Bone marrow (tissue), 2 donors: ENCODE results near the gene NFAT5.
"Not testable (repeated sequence)": the region's sequence is repeated elsewhere in the genome, so short reads cannot be mapped to it uniquely, and the experiment has no call there.

Experiments used
- DNase-seq, 2 donors: peaks; one replicate each; lab custom pipeline; 2025; lab: John Stamatoyannopoulos, UW

Gene NFAT5

DNA sequence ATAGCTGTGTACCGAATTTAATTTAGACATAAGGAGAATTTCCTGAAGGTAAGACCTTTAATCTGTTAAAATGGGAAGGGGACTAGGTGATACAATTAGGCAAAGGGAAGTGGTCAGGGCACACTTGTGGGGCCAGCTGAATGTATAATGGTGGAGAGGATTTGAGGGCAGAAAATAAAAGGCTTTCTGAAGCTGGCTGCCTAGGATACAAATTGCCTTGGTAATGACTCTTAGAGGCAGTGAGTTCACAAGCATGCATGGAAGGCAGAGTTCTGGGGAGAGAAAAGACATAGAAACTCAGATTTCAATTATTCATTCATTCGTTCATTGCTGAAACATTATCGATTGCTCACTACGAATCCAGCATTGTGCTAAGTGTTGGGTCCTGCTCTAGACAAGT, 12.4 kb upstream of the NFAT5 start:
- no peak for DNase-seq

DNA sequence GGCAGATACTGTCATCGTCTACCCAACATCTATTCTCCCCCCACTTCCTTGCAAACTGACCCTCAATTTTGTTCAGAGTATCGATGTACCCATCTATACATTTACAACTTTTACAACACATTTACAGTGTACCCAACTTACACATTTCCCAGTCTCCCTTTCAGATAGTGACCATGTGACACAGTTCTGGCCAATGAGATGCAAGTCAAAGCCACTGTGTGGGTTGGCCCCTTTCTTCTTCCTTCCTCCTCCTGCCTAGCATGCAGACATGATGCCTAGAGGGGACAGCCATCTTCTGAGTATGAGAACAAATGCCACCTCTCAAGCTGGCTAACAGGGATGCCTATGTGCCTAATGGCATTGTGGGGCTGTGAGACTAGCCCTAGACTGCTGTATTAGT, 11.3 kb upstream of the NFAT5 start:
- DNase-seq, result no peak

DNA sequence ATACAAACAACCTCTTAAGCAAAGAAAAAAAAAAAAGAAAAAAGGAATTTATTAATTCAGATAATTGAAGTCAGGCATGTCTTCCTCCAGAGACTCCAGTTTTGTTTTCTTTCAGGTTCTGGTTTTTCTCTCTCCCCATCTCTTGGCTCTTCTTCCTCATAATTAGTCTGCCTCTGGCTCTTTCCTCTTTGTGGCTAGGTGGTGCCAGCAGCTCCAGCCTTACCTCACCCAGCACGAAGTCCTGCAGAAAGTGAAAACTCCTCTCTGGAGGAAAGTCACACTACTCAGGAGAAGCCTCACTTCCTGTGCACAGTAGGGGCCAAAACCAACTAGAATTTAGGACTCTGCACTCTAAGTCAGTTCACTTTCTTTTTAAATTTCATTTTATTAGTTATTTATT, 10.3 kb upstream of the NFAT5 start:
- no peak for DNase-seq

DNA sequence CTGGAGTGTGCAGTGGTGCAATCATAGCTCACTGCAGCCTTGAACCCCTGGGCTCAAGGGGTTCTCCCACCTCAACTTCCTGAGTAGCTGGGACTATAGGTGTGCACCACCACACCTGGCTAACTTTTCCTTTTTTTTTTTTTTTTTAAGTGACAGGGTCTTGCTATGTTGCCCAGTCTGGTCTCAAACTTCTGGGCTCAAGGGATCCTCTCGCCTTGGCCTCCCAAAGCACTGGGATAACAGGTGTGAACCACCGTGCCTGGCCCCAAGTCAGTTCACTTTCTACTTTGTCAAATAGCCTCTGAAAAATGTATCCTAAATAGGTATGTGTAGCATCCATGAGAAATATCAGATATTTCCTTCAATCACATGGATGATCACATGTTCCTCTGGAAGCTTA, 9.9 kb upstream of the NFAT5 start:
- DNase-seq, result no peak

DNA sequence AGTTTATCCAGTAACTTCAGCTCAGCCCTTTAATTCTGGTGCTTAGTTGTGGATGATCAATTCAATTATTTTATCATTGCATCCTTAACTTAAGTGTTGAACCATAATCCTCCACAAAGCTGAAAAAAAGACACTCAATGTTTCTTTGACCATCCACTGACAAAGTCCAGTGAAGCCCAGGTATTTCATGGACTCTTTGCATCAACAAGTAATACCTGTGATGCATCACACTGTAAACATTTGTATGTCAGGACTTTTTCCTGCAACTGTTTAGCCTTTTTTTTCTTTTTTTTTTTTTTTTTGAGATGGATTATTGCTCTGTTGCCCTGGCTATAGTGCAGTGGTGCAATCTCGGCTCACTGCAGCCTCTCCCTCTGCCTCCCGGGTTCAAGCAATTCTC, 6.6 kb upstream of the NFAT5 start:
- DNase-seq, result no peak

DNA sequence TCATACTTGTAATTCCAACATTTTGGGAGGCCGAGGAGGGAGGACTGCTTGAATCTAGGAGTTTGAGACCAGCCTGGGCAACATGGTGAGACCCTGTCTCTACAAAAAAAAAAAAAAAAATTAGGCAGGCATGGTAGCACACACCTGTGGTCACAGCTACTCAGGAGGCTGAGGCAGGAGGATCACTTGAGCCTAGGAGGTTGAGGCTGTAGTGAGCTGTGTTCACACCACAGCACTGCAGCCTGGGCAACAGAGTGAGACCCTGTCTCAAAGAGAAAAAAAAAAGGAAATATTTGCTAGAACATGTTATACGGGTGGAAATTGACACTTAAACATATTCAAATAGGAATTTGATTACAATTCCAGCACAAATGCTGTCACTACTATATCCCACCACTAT, 4.4 kb upstream of the NFAT5 start:
- not testable (repeated sequence) for DNase-seq

DNA sequence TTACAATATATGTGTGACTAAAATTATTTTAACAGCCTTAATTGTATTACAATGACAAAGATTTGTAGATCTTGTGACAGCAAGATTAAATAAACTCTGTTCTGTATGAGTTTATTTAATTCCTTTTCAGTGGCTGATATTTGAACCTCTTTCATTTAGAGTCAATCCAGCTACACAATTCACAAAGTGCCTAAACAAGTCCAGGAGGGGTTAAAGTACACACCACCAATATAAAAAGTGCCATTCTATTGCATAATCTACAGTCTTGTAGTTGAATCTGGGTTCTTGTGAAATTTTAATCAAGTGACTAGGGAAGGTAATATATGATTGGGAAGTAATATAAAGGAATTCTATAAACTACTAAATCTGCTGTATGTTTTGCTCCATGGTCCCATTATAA, 3.9 kb upstream of the NFAT5 start:
- no peak for DNase-seq

DNA sequence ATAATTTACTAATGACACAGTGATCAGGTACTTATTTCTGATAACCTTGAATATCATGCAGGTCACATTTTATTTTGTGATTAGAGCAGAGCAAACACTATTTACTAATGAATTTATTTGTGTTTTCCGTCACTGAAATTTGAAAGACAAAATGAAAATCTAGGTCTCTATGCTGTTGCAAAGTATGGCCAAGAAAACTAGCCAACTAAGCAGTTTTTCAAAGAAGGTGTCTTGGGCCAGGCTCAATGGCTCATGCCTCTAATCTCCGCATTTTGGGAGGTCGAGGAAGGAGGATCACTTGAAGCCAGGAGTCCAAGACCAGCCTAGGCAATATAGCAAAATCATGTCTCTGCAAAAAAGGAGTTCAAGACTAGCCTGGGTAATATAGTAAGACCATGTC, 3.0 kb upstream of the NFAT5 start:
- no peak for DNase-seq

DNA sequence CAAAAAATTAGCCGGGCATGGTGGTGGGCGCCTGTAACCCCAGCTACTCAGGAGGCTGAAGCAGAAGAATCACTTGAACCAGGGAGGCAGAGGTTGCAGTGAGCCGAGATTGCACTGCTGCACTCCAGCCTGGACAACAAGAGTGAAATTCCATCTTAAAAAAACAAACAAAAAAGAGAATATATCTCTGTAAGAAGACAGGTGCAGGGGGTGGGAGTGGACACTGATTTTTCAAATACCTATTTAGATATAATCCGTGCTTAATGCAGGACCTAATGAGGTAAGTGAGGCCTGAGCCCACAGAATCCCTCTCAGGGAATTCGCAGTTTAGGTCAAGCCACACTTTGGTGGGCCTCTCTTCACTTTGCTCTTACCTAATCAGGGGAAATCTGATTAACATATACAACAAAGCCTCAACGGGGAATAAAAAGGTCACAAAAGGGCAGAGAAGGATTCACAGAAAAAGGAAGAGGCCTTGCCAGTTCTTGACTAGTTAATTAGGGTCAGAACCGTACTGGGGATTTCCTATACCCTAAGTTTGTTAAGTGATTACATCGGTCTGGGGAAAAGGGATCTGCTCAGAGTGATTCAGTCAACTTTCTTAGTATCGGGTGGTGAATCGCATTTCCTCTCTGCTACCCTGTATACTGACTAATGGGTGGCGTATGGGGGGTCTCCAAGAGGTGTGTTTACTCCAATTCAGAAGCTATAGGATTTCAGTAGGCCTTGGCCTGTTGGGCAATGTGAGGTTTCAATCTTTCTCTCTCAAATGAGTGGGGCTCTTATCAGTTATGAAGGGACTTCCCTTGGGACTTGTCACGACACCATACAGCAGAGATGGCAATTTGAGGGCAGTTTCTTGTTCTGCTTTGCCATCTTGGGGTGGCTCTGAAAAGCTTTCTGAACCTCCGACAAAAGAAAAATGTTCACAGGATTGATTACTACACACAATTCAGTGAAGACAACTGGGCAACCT, 1.9 kb upstream of the NFAT5 start:
- DNase-seq, result peak; percentile 45 to 70

DNA sequence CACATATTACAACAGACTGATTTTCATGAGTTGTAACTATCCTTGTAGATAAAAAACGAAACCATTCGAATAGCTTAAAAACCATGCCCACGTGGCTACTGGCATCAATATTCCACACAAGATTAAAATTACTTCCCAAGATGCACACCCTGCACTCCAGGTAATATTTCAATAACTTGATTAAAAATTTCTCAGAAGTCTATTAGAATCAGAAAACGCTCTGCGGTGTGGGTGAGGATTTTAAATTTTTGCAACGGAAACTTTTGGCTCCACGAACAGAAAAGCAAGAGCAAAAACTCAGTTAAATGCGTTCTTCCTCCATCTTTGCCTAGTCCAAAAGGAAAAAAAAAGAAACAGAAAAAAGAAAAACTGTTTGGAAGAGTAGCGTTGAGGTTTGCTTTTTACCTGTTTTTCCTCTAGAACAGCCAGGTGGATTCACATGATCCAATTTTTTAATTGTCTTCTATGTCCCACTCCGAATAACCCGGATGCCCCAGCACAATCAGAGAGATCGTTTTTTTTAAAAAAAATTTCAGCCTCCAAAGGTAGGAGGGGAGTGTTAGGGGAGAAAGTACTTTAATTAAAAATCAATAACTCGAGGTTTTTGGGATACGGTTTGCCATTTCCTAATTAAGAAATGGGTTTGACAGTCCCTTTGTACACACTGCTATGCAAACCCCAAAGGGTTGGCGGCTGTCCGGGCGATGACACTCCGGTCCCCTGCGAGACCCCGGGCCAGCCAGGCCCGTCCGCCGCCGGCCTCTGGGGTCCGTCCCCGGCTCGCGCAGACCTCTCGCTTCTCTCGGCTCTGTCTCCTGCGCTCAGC, 708 bp upstream of the NFAT5 start:
- no peak for DNase-seq

DNA sequence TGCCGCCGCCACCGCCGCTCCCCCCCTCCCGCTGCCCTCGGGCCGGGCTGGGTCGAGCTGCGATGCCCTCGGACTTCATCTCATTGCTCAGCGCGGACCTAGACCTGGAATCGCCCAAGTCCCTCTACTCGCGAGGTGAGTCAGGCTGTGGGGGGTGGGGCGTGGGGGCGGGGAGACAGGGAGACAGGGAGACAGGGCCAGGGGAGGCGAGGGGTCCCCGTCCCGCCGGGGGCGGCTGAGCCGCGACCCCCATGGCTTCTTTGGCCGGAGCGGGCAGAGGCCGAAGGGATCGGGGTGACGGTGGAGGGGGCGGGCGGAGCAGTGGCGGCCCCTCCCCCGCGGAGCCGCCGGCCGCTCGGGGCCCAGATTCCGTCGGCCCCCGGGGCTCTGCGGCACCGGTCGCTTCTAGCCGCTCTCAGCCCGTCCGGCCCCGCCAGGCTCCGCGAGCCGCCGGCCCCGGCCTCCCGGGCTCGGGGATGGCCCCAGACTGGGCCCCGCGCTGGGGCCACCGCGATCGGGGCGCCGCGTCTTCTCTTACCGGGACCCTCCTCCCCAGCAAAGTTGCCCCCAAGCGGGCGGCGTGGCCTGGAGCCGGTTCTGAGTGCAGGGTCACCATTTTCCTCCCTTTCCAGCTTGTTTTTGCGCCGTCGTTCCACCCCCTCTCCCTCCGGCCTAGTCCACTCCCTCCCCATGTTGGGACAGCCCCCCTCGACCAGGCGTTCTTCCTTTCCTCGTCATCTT, 644 bp downstream of the NFAT5 start:
- DNase-seq, result peak in 1 of 2 donors; percentile 39

DNA sequence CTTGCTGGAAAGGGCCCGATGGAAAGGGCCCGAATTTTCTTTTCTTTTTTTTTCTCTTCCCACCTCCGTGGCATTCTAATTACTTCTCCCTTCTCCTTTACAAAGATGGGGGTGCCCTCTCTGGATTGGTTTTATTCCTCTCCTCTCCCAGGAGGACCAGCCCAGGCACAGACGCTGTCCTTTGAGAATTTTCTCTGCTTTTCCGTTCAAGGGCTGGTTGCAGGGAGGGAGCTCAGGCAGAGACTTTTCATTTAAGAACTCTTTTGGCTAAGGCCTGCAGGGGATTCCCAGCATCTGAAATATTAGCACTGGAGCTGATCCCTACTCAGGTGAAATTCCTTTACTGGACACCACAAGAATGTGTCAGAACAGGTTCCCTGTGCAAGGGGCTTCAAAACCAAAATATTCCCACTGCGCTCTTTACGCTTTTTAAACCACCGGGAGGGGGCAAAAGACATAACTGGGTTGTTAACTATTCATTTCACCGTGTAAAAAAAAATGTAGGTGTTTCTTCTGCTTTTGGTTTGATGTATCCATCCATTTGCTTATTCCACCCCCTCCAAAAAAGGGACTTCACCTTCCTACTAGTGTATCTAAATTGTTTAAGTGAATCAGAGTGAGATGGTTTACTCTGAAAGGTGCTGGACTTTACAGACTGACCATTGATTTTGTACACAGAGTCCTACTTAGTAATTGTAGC, 1.4 kb downstream of the NFAT5 start:
- no peak for DNase-seq

DNA sequence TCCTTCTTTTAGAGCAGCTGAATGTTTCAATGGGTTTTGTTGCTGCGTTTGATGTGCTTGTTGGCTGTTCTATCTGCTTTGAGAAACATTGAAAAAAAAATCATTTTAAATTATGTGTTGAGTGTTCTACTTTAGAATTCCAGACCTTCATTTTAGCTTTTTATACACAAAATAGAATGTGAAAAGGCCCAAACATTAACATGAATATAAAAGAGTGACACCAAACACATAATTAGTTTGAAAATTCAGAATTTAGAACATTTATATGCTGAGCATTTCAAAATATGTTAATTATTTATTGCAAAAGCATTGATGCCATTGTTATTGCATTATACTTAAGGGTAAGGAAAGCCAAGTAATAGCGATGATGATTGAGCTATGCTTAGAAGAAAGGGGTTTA, 2.9 kb downstream of the NFAT5 start:
- DNase-seq, result no peak

DNA sequence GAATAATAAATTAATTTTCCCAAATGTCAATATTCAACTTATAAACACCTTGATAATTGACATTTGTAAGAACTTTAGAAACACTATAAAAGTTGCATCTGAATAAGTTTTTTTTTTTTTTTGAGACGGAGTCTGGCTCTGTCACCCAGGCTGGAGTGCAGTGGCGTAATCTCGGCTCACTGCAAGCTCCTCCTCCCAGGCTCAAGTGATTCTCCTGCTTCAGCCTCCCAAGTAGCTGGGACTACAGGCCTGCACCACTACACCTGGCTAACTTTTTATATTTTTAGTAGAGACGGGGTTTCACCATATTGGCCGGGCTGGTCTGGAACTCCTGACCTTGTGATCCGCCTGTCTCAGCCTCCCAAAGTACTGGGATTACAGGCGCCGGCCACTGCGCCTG, 13.0 kb downstream of the NFAT5 start:
- not testable (repeated sequence) for DNase-seq

DNA sequence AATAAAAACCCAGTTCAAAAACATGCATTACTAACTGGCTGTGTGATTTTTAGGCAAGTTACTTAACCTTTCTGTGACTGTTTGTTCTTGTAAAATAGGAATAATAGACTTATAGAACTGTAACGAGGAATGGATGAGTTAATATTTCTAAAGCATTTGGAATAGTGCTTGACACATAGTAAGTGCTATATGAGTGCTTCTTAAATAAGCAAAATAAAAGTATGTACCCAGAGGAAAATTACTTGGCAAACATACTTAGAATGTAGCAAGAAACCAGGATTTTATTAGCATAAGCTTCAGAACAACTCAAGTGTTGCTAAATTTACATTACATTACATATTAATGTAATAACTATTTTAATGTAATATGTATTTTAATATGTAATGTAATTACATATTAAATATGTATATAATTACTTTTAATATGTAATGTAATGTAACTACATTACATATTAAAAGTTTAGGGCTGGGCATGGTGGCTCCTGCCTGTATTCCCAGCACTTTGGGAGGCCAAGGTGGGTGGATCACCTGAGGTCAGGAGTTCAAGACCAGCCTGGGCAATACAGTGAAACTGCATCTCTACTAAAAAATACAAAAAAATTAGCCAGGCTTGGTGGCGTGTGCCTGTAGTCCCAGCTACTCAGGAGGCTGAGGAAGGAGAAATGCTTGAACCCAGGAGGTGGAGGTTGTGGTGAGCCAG, 14.2 kb downstream of the NFAT5 start:
- no peak for DNase-seq

DNA sequence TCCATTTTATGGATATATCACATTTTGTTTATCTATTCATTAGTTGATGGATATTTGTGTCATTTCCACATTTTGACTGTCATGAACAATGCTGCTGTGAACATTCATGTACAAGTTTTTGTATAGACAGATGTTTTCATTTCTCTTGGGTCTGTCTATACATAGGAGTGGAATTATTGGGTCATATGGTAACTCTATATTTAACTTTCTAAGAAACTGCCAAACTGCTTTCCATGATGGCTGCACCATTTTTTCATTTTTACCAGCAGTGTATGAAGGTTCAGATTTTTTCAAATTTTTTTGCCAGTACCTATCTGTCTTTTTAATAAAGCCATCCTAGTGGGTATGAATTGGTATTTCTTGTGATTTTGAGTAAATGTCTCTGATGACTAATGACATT, 15.5 kb downstream of the NFAT5 start:
- DNase-seq, result no peak

DNA sequence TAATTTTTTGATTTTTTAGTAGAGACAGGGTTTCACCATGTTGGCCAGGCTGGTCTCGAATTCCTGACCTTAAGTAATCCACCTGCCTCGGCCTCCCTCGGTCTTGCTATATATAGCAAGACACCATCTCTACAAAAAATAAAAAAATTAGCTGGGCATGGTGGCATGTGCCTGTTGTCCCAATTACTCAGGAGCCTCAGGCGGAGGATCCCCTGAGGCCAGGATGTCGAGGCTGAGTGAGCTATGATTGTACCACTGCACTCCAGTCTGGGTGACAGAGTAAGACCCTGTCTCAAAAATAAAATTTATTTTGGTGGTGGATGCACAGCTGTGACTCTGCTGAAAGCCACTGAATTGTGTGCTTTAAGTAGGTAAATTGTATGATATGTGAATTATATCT, 18.7 kb downstream of the NFAT5 start:
- DNase-seq, result not testable (repeated sequence)

DNA sequence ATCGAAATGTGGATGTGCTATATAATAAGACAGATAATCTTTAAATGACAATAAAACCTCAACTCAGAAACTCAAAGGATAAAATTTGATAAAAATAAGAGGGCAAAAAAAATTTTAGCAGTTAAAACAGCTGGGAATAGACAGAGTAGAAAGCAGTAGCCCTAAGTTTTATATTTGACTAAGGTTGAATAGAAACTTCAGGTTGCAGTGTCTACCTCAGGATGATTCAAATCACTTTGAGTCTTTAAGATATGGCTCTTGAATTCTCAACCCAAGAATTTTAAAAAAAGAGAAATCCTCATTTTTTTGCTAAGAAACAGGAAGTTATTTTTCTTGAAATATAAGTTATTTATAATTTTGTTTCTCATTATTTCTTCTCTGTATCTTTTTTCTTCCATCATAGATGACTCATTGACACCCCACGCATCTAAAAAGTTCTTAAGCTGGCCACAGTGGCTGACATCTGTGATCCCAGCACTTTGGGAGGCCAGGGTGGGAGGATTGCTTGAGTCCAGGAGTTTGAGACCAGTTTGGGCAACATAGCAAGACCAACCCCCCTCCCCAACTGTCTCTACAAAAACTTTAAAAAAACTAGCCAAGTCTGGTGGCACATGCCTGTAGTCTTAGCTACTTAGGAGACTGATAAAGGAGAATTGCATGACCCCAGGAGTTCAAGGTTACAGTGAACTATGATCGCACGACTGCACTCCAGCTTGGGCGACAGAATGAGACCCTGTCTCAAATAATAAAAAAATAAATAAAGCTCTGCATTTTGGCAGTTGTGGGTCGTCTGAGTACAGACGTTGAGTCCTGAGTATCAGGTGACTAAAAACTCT, 23.9 kb downstream of the NFAT5 start:
- no peak for DNase-seq

DNA sequence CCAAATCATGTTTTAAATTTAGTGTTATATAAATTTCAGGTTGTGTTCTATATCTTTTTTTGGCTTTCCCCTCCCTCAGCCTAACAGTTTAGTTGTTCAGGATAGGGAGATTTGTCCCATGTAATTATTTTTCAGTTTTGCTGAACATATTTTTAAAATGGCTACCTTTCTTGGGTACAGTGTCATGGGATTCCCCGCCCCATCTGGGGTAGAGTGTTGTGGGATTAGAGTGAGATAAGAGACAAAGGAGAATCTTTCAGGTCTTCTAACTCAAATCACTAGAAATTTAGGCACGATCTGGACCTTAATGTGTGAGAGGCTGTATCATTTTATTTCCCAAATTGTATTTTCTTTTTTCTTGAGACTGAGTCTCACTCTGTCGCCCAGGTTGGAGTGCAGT, 24.8 kb downstream of the NFAT5 start:
- DNase-seq, result no peak

DNA sequence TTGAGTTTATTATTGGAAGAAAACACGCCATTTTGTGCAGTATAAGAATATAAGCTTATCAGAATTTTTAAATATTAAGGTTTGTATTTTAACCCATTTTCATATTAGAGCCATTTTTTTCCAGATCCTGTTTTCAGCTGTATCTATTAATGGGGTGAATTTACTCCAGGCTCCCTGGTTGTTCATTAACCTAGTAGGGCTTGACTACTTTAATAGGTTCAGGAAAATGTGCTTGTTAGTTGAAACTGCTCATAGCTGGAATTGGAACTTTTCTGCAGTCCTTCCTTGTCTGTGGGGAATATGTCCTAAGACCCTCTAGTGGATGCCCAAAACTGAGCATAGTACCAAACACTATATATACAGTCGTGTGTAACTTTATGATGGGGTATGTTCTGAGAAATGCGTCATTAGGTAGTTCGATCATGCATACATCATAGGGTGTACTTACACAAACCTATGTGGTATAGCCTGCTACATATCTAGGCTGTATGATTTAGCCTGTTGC, 28.0 kb downstream of the NFAT5 start:
- DNase-seq, result no peak
